ENCODE measurements around the gene FAM184A.

- TF ChIP-seq POLR2A (IDR thresholded peaks at IDR 0.05) (no peak), CTCF (IDR thresholded peaks at IDR 0.05) (no peak), POLR2AphosphoS5 (IDR thresholded peaks at IDR 0.05) (no peak), EP300 (IDR thresholded peaks at IDR 0.05) (no peak)
These were observed 82.1 kb downstream of the FAM184A start for GRCh38 chr6:118996289-118996820.
